GM12878 (cell line): ENCODE measurements around the gene CCDC184. TPM values are rescaled to one million over a fixed set of nuclear protein-coding genes. Genes with fewer than 3 reads are reported as not detected.

Source experiments
- ATAC-seq: fragments of 200-7000 bp; cut with Tn5 transposase; 3 replicates; pipeline ENCODE4 v1.9.1; 2020; ENCODE audit warnings: mild to moderate bottlenecking, moderate library complexity
- BruUV-seq: library from RNA; stranded (reverse); fragments of 400-500 nt; replicated peaks from 2 replicates; lab custom pipeline; 2021; lab: Mats Ljungman, UMichigan
- CTCF ChIA-PET: fragments of 300-600 bp; sonication (Branson Sonifier 250); formaldehyde crosslinking; extraction: SDS; loops from one replicate; lab custom pipeline; 2021; ENCODE audit warnings: inconsistent platforms; lab: Yijun Ruan, JAX
- POLR2A ChIA-PET: fragments of 350-600 bp; formaldehyde crosslinking; extraction: SDS; loops from one replicate; lab custom pipeline; 2021; ENCODE audit warnings: inconsistent platforms; lab: Charles Lee
- RAD21 ChIA-PET: fragments of 300-600 bp; sonication (Branson Sonifier 250); formaldehyde crosslinking; loops from one replicate; lab custom pipeline; 2023; ENCODE audit warnings: antibody characterized with exemption; ENCODE audit not compliant: unreplicated experiment; lab: Charles Lee
- SMC1A ChIA-PET: fragments of 300-600 bp; sonication (Branson Sonifier 250); formaldehyde crosslinking; loops from one replicate; lab custom pipeline; 2023; ENCODE audit not compliant: unreplicated experiment, uncharacterized antibody; lab: Charles Lee
- DNase-seq: peaks from one replicate; pipeline ENCODE4 v3.0.0-alpha.2; 2011; ENCODE audit warnings: low read depth, low spot score
- FAIRE-seq: peaks from 3 replicates; lab custom pipeline; 2011; peaks lifted over from hg19 to GRCh38; lab: Jason Lieb, UNC
- H2AFZ ChIP-seq: 2 replicates; pipeline ENCODE4 v1.6.0; 2011; ENCODE audit warnings: low read depth, low read length, control low read depth; ENCODE audit not compliant: control insufficient read depth
- H3K27ac ChIP-seq: 2 replicates; pipeline ENCODE4 v1.5.1; 2011; ENCODE audit warnings: control low read depth; ENCODE audit not compliant: control insufficient read depth, insufficient read depth
- H3K27me3 ChIP-seq, 2 experiments: replicated peaks in 1 of 2; 2 replicates each; pipeline versions ENCODE4 v1.6.0 to v1.6.1; 2011; ENCODE audit warnings: low read length in 1 of 2; ENCODE audit not compliant: control insufficient read depth in 2 of 2, insufficient read depth in 2 of 2
- H3K36me3 ChIP-seq, 2 experiments: 2 replicates each; pipeline ENCODE4 v1.5.1; 2011; ENCODE audit warnings: low read length in 1 of 2; ENCODE audit not compliant: control insufficient read depth in 2 of 2, insufficient read depth in 2 of 2
- H3K4me1 ChIP-seq: 2 replicates; pipeline ENCODE4 v1.6.1; 2011; ENCODE audit warnings: mild to moderate bottlenecking, low read length, moderate library complexity, mixed read lengths; ENCODE audit not compliant: control insufficient read depth, insufficient read depth
- H3K4me2 ChIP-seq: 2 replicates; pipeline ENCODE4 v1.6.0; 2011; ENCODE audit warnings: control low read depth; ENCODE audit not compliant: control insufficient read depth, insufficient read depth
- H3K4me3 ChIP-seq: fragments of 200-600 bp; sonication (generic); 2 replicates; pipeline ENCODE4 v1.5.1; 2016
- H3K79me2 ChIP-seq: 2 replicates; pipeline ENCODE4 v1.6.0; 2011; ENCODE audit warnings: low read length; ENCODE audit not compliant: control insufficient read depth, insufficient read depth
- H3K9ac ChIP-seq: 2 replicates; pipeline ENCODE4 v1.8.0; 2011; ENCODE audit warnings: low read length, control low read depth, mixed read lengths; ENCODE audit not compliant: control insufficient read depth, insufficient read depth
- H3K9me3 ChIP-seq: replicated peaks from 3 replicates; pipeline ENCODE4 v1.5.1; 2011; ENCODE audit warnings: mild to moderate bottlenecking, low read length; ENCODE audit not compliant: control insufficient read depth, insufficient read depth
- H4K20me1 ChIP-seq: 2 replicates; pipeline ENCODE4 v1.6.0; 2011; ENCODE audit not compliant: control insufficient read depth, insufficient read depth
- BMI1 ChIP-seq: fragments of 450-650 bp; IDR thresholded peaks from 2 replicates; pipeline ENCODE4 v1.6.1; 2016; ENCODE audit warnings: mild to moderate bottlenecking, moderate library complexity, borderline replicate concordance
- CBX3 ChIP-seq: fragments of 200-600 bp; sonication (generic); IDR thresholded peaks from 2 replicates; pipeline ENCODE4 v1.6.1; 2016; ENCODE audit warnings: low read depth, borderline replicate concordance
- CBX5 ChIP-seq: sonication (generic); IDR thresholded peaks from 2 replicates; pipeline ENCODE4 v1.6.1; 2016; ENCODE audit warnings: low read depth, moderate library complexity, mild to moderate bottlenecking, inconsistent platforms
- FOS ChIP-seq: IDR thresholded peaks from 3 replicates; pipeline ENCODE4 v1.6.1; 2011; ENCODE audit warnings: borderline replicate concordance; ENCODE audit not compliant: insufficient read length; ENCODE audit errors: extremely low read depth
- GATAD2B ChIP-seq: fragments of 450-650 bp; conservative IDR thresholded peaks from 2 replicates; pipeline ENCODE4 v1.6.1; 2017; ENCODE audit warnings: low read depth, mild to moderate bottlenecking, moderate library complexity
- HDAC6 ChIP-seq: fragments of 200-600 bp; sonication (generic); IDR thresholded peaks from one replicate; pipeline ENCODE4 v1.8.0; 2017; ENCODE audit warnings: antibody characterized with exemption; ENCODE audit not compliant: unreplicated experiment
- MYB ChIP-seq: fragments of 150-350 bp; IDR thresholded peaks from 2 replicates; pipeline ENCODE4 v1.6.1; 2014; ENCODE audit warnings: mild to moderate bottlenecking, low read depth, low read length, borderline replicate concordance
- NBN ChIP-seq: fragments of 450-650 bp; IDR thresholded peaks from 2 replicates; pipeline ENCODE4 v1.6.1; 2016
- POLR2AphosphoS5 ChIP-seq: IDR thresholded peaks from 2 replicates; pipeline ENCODE4 v1.6.1; 2011; ENCODE audit warnings: mild to moderate bottlenecking, low read length, inconsistent platforms
- SIX5 ChIP-seq: IDR thresholded peaks from 2 replicates; pipeline ENCODE4 v1.6.1; 2011; ENCODE audit warnings: mild to moderate bottlenecking, low read depth, low read length, moderate library complexity; ENCODE audit not compliant: severe bottlenecking
- SMAD5 ChIP-seq: IDR thresholded peaks from 2 replicates; pipeline ENCODE4 v1.6.1; 2016; ENCODE audit warnings: antibody characterized with exemption, low read depth
- SP1 ChIP-seq: IDR thresholded peaks from one replicate; pipeline ENCODE4 v1.6.1; 2011; ENCODE audit warnings: low read depth, low read length
- SREBF1 ChIP-seq: IDR thresholded peaks from 2 replicates; pipeline ENCODE4 v1.6.1; 2012; ENCODE audit warnings: mild to moderate bottlenecking, low read length
- SREBF2 ChIP-seq: IDR thresholded peaks from 2 replicates; pipeline ENCODE4 v1.6.1; 2012; ENCODE audit warnings: mild to moderate bottlenecking, low read length
- YBX1 ChIP-seq: fragments of 450-650 bp; IDR thresholded peaks from 2 replicates; pipeline ENCODE4 v1.6.1; 2016; ENCODE audit warnings: antibody characterized with exemption
- WGBS: methylation state at CpG from one replicate; pipeline ENCODE4 v1.1.6; 2016; ENCODE audit warnings: low lambda C conversion rate; ENCODE audit not compliant: insufficient replicate concordance, insufficient coverage; ENCODE audit errors: missing lambda C conversion rate; 5-methylcytosine and 5-hydroxymethylcytosine counted together
- in situ Hi-C: fragments of 300-500 bp; cut with MboI; formaldehyde crosslinking; loops from 9 replicates; pipeline ENCODE4 v1.14.3; 2018; ENCODE audit warnings: mixed read lengths
- intact Hi-C: fragments of 100-400 bp; cut with micrococcal nuclease; formaldehyde crosslinking; loops from one replicate; pipeline ENCODE4 v1.14.2; 2022; ENCODE audit not compliant: unreplicated experiment
- polyA plus RNA-seq, 11 experiments: library from polyadenylated mRNA; depleted of rRNA in 4 of 11; unstranded in 6 of 11; stranded (reverse) in 5 of 11; fragments of >200 nt; fragmentation: Nextera tagmentation in 4 of 11; fragmentation: Illumina TruSeq in 1 of 11; extraction: Ambion mirVana in 4 of 11; extraction: Trizol in 1 of 11; gene quantifications; 1 replicate in 1 of 11; 2 replicates in 10 of 11; pipeline versions ENCODE4 v1.2.1 to v1.2.3, GENCODE V29; 2011 to 2016; ENCODE audit warnings: inconsistent platforms in 2 of 11, missing spikeins in 2 of 11, low read depth in 1 of 11
- total RNA-seq, 4 experiments: library from RNA; depleted of rRNA in 3 of 4; stranded (reverse); fragments of >200 nt in 3 of 4; fragmentation: Illumina TruSeq in 1 of 4; extraction: Trizol in 1 of 4; gene quantifications; 2 replicates each; pipeline versions ENCODE4 v1.2.1 to v1.2.3, GENCODE V29; 2013 to 2021
- TF ChIP-seq, protein P1 (sequence below): fragments of 450-650 bp; IDR thresholded peaks from 2 replicates; pipeline ENCODE4 v1.6.1; 2018; ENCODE audit warnings: borderline replicate concordance, mild to moderate bottlenecking; ENCODE audit not compliant: partially characterized antibody
- TF ChIP-seq, protein P2 (sequence below): fragments of 450-650 bp; IDR thresholded peaks from 2 replicates; pipeline ENCODE4 v1.6.1; 2018; ENCODE audit warnings: mild to moderate bottlenecking, low read depth, moderate library complexity; ENCODE audit not compliant: partially characterized antibody
- TF ChIP-seq, protein P3 (sequence below): IDR thresholded peaks from 2 replicates; pipeline ENCODE4 v1.6.1; 2012; ENCODE audit warnings: low read depth, low read length, improper control_type of control experiment

The CCDC184 gene
- total and polyA plus RNA-seq, 10 of the 15 experiments (the other 5 are each of a cell fraction or from before 2014, with no cell fraction given), result not detected

DNA sequence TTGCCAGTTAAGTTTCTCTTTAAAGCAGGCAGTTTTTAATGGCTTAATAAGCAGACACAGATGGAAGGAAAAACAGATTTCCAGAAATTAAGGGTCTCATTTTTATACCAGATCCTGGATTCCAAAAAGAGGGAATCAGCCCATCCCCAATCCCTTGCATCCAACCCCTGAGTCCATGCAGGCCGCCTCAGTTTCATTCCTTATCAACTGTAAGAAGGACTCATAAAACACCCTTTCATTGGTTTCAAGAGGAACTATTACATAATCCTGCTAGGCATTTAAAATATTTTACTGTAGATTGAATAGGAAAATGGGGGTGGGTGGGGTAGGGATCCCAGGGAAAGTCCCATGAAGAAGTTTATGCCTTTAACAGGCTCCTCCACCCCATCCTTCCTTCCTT, 9.4 kb downstream of the CCDC184 start (continued):
- TF ChIP-seq BMI1 (no peak), FOS (no peak)

DNA sequence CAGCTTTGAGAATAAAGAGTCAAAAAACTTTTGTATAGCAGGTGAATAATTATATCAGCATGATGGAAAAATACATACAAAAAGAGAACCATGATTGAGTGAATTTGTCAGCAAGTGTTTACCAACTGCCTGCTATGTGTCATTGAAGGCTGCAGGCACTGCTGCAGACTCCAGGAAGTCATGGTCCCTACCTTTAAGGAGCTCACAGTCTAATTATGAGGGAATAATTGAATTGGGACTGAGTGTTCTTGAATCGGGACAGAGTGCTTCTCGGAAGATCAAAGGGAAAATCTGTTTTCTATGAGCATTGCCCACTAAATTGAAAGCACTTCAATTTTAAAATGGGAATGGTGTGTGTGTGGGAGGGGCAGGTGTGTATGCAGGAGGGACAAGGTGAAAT, 10.2 kb downstream of the CCDC184 start:
- intact Hi-C loops (loop anchor here (10.0 kb wide), 1 partner anchor 161 kb away; the partner anchor contains the start of gene ZNF641), in situ Hi-C loops (no loop called here)
- Histone ChIP-seq H3K79me2 (peaks cover 4% of the 10 kb centered on the region), H2AFZ (no peak overlapping the region), H4K20me1 (no peaks in the 10 kb centered on the region), H3K36me3 (no peaks in the 10 kb centered on the region), H3K4me2 (no peak overlapping the region), H3K9ac (no peak overlapping the region), H3K9me3 (no peaks in the 10 kb centered on the region), H3K4me3 (no peak overlapping the region), H3K27ac (no peak overlapping the region), H3K4me1 (0 out of 2 replicates have a peak, but pooled peaks cover 3% of the 10 kb centered on the region), H3K27me3 (no peaks in the 10 kb centered on the region; a peak in 1 of 4 replicates)
- no peak for FAIRE-seq
- BruUV-seq, result no TSS peak
- DNase-seq, result no peak
- RAD21 ChIA-PET, result no interaction called here
- POLR2A ChIA-PET, result interaction anchor here (0.6 kb wide), 1 partner anchor 21 kb away, joined by 6 read pairs; no protein-coding TSS in a partner anchor
- 14% methylated on average over 2 of the region's 2 CpGs for WGBS
- ATAC-seq, result no peak
- CTCF ChIA-PET, result no interaction called here
- SMC1A ChIA-PET, result interaction anchor here (0.5 to 1.2 kb wide), 2 partner anchors 8 to 26 kb away, joined by 3 read pairs; no protein-coding TSS in a partner anchor
- TF ChIP-seq FOS (no peak), CBX5 (no peak), CBX3 (no peak), POLR2AphosphoS5 (no peak), YBX1 (no peak), SMAD5 (no peak), HDAC6 (no peak), GATAD2B (no peak), SREBF2 (no peak), SIX5 (no peak), SREBF1 (no peak), NBN (no peak), SP1 (no peak), MYB (no peak)
- TF ChIP-seq, protein P1, sequence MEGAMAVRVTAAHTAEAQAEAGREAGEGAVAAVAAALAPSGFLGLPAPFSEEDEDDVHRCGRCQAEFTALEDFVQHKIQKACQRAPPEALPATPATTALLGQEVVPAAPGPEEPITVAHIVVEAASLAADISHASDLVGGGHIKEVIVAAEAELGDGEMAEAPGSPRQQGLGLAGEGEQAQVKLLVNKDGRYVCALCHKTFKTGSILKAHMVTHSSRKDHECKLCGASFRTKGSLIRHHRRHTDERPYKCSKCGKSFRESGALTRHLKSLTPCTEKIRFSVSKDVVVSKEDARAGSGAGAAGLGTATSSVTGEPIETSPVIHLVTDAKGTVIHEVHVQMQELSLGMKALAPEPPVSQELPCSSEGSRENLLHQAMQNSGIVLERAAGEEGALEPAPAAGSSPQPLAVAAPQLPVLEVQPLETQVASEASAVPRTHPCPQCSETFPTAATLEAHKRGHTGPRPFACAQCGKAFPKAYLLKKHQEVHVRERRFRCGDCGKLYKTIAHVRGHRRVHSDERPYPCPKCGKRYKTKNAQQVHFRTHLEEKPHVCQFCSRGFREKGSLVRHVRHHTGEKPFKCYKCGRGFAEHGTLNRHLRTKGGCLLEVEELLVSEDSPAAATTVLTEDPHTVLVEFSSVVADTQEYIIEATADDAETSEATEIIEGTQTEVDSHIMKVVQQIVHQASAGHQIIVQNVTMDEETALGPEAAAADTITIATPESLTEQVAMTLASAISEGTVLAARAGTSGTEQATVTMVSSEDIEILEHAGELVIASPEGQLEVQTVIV, result no peak
- TF ChIP-seq, protein P2, sequence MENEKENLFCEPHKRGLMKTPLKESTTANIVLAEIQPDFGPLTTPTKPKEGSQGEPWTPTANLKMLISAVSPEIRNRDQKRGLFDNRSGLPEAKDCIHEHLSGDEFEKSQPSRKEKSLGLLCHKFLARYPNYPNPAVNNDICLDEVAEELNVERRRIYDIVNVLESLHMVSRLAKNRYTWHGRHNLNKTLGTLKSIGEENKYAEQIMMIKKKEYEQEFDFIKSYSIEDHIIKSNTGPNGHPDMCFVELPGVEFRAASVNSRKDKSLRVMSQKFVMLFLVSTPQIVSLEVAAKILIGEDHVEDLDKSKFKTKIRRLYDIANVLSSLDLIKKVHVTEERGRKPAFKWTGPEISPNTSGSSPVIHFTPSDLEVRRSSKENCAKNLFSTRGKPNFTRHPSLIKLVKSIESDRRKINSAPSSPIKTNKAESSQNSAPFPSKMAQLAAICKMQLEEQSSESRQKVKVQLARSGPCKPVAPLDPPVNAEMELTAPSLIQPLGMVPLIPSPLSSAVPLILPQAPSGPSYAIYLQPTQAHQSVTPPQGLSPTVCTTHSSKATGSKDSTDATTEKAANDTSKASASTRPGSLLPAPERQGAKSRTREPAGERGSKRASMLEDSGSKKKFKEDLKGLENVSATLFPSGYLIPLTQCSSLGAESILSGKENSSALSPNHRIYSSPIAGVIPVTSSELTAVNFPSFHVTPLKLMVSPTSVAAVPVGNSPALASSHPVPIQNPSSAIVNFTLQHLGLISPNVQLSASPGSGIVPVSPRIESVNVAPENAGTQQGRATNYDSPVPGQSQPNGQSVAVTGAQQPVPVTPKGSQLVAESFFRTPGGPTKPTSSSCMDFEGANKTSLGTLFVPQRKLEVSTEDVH, result no peak
- TF ChIP-seq, protein P3, sequence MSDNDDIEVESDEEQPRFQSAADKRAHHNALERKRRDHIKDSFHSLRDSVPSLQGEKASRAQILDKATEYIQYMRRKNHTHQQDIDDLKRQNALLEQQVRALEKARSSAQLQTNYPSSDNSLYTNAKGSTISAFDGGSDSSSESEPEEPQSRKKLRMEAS, result no peak
